Measurements from ENCODE around the gene SHLD2. TPM values are rescaled to one million over a fixed set of nuclear protein-coding genes. Genes with fewer than 3 reads are reported as not detected.
A peak's percentile ranks its signal among the peaks of the same experiment; 100 is the strongest.

SHLD2 gene
- total and polyA plus RNA-seq, 10 donors = 10.8 to 38.5 (median 24.4) TPM

DNA sequence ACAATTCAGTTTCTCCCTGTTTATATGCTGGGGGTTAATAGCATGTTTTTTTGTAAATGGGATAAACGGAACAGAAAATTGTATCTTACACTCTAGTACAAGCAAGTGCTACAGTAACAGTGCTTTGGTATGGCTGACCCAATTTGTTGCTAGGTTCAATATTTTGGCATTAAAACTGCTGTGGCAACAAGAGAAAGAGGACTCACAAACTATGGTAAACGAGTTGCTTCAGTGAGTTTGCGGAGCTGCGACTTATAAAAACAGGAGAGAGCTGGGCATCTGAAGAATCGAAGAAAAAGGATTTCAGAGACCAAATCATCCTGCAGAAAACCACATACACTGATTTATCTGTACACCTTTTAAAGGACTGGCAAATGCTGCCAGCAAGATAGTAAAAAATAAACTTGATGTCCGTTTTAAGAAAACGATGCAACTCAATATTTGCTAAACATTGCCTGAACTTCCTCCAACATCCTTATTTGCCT, 2.6 kb upstream of the SHLD2 start:
- intact Hi-C loops (cut with DNase I; ENCODE audit: low total_unique reads) = no loop called here
- TF ChIP-seq POLR2A (IDR thresholded peaks at IDR 0.05) = no peak
- TF ChIP-seq, protein P1, sequence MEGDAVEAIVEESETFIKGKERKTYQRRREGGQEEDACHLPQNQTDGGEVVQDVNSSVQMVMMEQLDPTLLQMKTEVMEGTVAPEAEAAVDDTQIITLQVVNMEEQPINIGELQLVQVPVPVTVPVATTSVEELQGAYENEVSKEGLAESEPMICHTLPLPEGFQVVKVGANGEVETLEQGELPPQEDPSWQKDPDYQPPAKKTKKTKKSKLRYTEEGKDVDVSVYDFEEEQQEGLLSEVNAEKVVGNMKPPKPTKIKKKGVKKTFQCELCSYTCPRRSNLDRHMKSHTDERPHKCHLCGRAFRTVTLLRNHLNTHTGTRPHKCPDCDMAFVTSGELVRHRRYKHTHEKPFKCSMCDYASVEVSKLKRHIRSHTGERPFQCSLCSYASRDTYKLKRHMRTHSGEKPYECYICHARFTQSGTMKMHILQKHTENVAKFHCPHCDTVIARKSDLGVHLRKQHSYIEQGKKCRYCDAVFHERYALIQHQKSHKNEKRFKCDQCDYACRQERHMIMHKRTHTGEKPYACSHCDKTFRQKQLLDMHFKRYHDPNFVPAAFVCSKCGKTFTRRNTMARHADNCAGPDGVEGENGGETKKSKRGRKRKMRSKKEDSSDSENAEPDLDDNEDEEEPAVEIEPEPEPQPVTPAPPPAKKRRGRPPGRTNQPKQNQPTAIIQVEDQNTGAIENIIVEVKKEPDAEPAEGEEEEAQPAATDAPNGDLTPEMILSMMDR (IDR thresholded peaks at IDR 0.05 in 8 of 11, conservative IDR thresholded peaks at IDR 0.05 in 3 of 11) = no peak
- TF ChIP-seq POLR2AphosphoS5 (IDR thresholded peaks at IDR 0.05) = no peak
- no peaks in the 10 kb centered on the region for H3K27me3 ChIP-seq (replicated peaks in 1 of 7)
- DNase-seq = no peak
- 37 to 52% (median 49%) methylated on average over 7 of the region's 7 CpGs for WGBS, 5 donors
- peak overlapping the region; percentile 29 to 88 (median 70) for H3K4me3 ChIP-seq
- H3K9me3 ChIP-seq = no peaks in the 10 kb centered on the region
- peak overlapping the region in 6 of 8 donors; percentile 1 to 99 (median 98) for H3K27ac ChIP-seq
- peaks cover 12 to 86% (median 65%) of the 10 kb centered on the region in 6 donors for H3K4me1 ChIP-seq
- H3K36me3 ChIP-seq = peaks cover 0 to 20% (median 0%) of the 10 kb centered on the region in 6 donors

DNA sequence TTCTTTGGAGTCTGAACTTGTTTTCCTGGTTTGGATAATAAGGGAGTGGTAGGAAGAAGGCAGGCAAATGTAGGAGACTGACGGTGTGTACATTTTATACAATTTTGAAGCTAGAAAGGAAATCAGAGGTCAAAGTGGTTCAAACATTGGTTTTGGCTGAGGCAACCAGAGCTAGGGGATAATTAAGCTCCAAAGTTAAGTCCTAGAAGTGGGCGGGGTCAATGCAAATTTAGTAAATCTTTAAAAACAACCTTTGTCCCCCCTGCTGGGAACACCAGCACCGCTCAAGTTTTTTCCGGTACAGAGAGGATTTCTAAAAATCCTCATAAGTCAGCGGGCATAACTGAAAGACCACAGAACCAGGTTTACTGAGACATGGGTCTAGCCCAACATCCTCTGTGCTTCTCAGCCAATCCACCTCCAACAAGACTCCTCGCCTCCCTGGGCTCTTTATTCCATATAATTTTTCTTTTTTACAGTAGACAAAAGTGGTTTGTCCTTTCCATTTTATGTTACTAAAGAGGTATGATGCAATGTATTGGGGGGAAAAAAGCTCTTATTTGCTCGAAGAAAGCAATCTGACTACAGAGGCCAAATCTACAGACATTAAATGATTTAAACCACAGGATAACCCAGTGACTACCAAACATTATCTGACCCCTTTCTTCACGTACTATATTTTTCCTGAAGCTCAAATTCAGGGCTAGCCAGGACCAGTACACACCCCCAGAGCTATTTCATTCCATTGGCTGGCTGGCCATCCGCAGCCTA, 2.0 kb upstream of the SHLD2 start:
- Histone ChIP-seq H3K36me3 (peaks cover 0 to 20% (median 0%) of the 10 kb centered on the region in 6 donors), H3K9me3 (no peaks in the 10 kb centered on the region), H3K27ac (peak overlapping the region; percentile 1 to 99 (median 97)), H3K27me3 (replicated peaks in 1 of 7) (no peaks in the 10 kb centered on the region), H3K4me3 (peak overlapping the region; percentile 29 to 88 (median 70)), H3K4me1 (peaks cover 12 to 86% (median 62%) of the 10 kb centered on the region in 6 donors)
- intact Hi-C loops (cut with DNase I; ENCODE audit: low total_unique reads) = no loop called here
- WGBS, 5 donors = 7 to 16% (median 10%) methylated on average over 9 of the region's 9 CpGs
- no peak for DNase-seq
- no peak for TF ChIP-seq POLR2A (IDR thresholded peaks at IDR 0.05)
- TF ChIP-seq POLR2AphosphoS5 (IDR thresholded peaks at IDR 0.05) = no peak
- TF ChIP-seq, protein P1 (IDR thresholded peaks at IDR 0.05 in 8 of 11, conservative IDR thresholded peaks at IDR 0.05 in 3 of 11) = no peak

DNA sequence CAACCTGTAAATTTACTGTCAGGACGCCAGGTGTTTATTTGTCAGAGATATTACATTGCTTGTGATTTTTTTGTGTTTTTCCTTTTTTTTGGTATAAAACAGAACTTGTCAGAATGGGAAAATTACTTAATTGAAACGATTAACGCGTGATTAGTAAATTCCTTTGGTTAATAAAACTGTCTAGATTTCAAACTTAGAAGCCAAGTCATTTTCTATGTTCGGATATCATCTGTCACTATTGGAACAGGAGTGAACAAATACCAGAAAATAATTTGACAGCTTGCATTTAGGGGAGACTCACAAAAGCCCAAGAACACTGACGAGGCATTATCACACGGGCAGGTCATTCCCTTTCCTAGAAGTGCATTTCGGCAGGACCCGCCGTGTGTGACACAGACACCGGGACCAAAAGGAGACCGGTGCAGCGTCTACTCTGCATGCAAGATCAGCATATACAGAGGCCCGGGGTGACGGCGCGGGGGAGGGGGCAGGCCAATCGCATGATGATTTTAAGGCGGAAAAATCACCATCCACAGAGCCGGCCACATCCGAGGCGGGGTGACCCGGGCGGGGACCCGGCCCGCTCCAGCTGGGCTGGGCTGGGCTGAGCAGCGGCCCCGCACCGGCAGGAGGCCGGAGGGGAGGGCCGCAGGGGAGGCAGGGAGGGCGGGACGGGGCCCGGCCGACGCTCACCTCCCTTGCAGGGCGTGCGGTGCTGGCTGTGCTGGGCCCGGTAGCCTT, 1.2 kb upstream of the SHLD2 start:
- peak overlapping the region; percentile 91 to 99 (median 97) for H3K27ac ChIP-seq
- peaks cover 0 to 25% (median 3%) of the 10 kb centered on the region in 6 donors for H3K36me3 ChIP-seq
- peak; percentile 93 for DNase-seq
- TF ChIP-seq, protein P1 (IDR thresholded peaks at IDR 0.05 in 8 of 11, conservative IDR thresholded peaks at IDR 0.05 in 3 of 11) = no peak
- peak; percentile 1 to 46 (median 29) for TF ChIP-seq POLR2AphosphoS5 (IDR thresholded peaks at IDR 0.05)
- peak overlapping the region; percentile 29 to 88 (median 70) for H3K4me3 ChIP-seq
- no peaks in the 10 kb centered on the region for H3K27me3 ChIP-seq (replicated peaks in 1 of 7)
- 1 to 2% (median 2%) methylated on average over 30 to 39 of the region's 39 CpGs for WGBS, 5 donors
- peaks cover 12 to 80% (median 61%) of the 10 kb centered on the region in 6 donors for H3K4me1 ChIP-seq
- intact Hi-C loops (cut with DNase I; ENCODE audit: low total_unique reads) = no loop called here
- no peaks in the 10 kb centered on the region for H3K9me3 ChIP-seq
